ENCODE data around the gene GRM1.

- TF ChIP-seq, protein P1, sequence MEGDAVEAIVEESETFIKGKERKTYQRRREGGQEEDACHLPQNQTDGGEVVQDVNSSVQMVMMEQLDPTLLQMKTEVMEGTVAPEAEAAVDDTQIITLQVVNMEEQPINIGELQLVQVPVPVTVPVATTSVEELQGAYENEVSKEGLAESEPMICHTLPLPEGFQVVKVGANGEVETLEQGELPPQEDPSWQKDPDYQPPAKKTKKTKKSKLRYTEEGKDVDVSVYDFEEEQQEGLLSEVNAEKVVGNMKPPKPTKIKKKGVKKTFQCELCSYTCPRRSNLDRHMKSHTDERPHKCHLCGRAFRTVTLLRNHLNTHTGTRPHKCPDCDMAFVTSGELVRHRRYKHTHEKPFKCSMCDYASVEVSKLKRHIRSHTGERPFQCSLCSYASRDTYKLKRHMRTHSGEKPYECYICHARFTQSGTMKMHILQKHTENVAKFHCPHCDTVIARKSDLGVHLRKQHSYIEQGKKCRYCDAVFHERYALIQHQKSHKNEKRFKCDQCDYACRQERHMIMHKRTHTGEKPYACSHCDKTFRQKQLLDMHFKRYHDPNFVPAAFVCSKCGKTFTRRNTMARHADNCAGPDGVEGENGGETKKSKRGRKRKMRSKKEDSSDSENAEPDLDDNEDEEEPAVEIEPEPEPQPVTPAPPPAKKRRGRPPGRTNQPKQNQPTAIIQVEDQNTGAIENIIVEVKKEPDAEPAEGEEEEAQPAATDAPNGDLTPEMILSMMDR (IDR thresholded peaks at IDR 0.05; ENCODE audit: low read depth, low read length): no peak
- no peak for TF ChIP-seq EZH2phosphoT487 (IDR thresholded peaks at IDR 0.05; ENCODE audit: low read depth)
Observed at GRCh38 chr6:146149770-146150169, 120.9 kb downstream of the GRM1 start.

Measured in OCI-LY3 (cell line).